CD4-positive, alpha-beta T cell (primary cell): ENCODE data around the gene UGP2. TPM values are rescaled to one million over a fixed set of nuclear protein-coding genes. Genes with fewer than 3 reads are reported as not detected.

Source experiments
- ATAC-seq: fragments of 200-7000 bp; cut with Tn5 transposase; one replicate; pipeline ENCODE4 v1.10.0; 2022; ENCODE audit warnings: mild to moderate bottlenecking; ENCODE audit not compliant: poor library complexity
- CTCF ChIA-PET: fragments of 350-600 bp; sonication (Branson Sonifier 250); formaldehyde crosslinking; loops from one replicate; lab custom pipeline; 2021; ENCODE audit warnings: antibody characterized with exemption, inconsistent platforms; lab: Charles Lee
- POLR2A ChIA-PET: fragments of 350-600 bp; sonication (Branson Sonifier 250); formaldehyde crosslinking; loops from one replicate; lab custom pipeline; 2021; ENCODE audit warnings: antibody characterized with exemption, inconsistent platforms; lab: Charles Lee
- DNase-seq, 14 experiments: peaks; one replicate each; pipeline ENCODE4 v3.0.0-alpha.2; 2013 to 2020; ENCODE audit warnings: mixed read lengths in 2 of 14
- H3K27ac ChIP-seq, 2 donors: one replicate each; pipeline versions ENCODE4 v1.5.1 to v1.7.0; 2013; ENCODE audit warnings: low read length in 2 of 2, low read depth in 1 of 2, mild to moderate bottlenecking in 1 of 2
- H3K27me3 ChIP-seq, 2 experiments: 1 replicate in 1 of 2; 2 replicates in 1 of 2; pipeline versions ENCODE4 v1.6.1 to v1.7.0; 2013; ENCODE audit warnings: low read length in 2 of 2, control low read depth in 1 of 2, mild to moderate bottlenecking in 1 of 2, moderate library complexity in 1 of 2; ENCODE audit not compliant: insufficient read depth in 2 of 2, control insufficient read depth in 1 of 2
- H3K36me3 ChIP-seq: one replicate; pipeline ENCODE4 v1.6.1; 2013; ENCODE audit warnings: low read length, control low read depth; ENCODE audit not compliant: insufficient read depth
- H3K4me1 ChIP-seq: one replicate; pipeline ENCODE4 v1.6.1; 2013; ENCODE audit warnings: low read length, control low read depth; ENCODE audit not compliant: insufficient read depth
- H3K4me3 ChIP-seq: one replicate; pipeline ENCODE4 v1.5.1; 2013; ENCODE audit warnings: mild to moderate bottlenecking, low read length, moderate library complexity
- H3K9me3 ChIP-seq, 2 experiments: 1 replicate in 1 of 2; 2 replicates in 1 of 2; pipeline versions ENCODE4 v1.6.1 to v1.7.0; 2013; ENCODE audit warnings: low read length in 2 of 2, mild to moderate bottlenecking in 2 of 2, control low read depth in 1 of 2, moderate library complexity in 1 of 2; ENCODE audit not compliant: control insufficient read depth in 1 of 2, insufficient read depth in 1 of 2
- H3K27ac Mint-ChIP-seq: one replicate; pipeline ENCODE4 v1.8.0; 2020; ENCODE audit warnings: mixed read lengths
- H3K27me3 Mint-ChIP-seq: one replicate; pipeline ENCODE4 v1.8.0; 2021; ENCODE audit warnings: mixed read lengths
- H3K36me3 Mint-ChIP-seq: one replicate; pipeline ENCODE4 v1.8.0; 2021; ENCODE audit warnings: low read depth, mixed read lengths
- H3K4me1 Mint-ChIP-seq: one replicate; pipeline ENCODE4 v1.8.0; 2021; ENCODE audit warnings: low read depth, mixed read lengths
- H3K4me3 Mint-ChIP-seq: one replicate; pipeline ENCODE4 v1.8.0; 2020; ENCODE audit warnings: mild to moderate bottlenecking, mixed read lengths
- H3K9me3 Mint-ChIP-seq: one replicate; pipeline ENCODE4 v1.8.0; 2020; ENCODE audit warnings: mixed read lengths
- intact Hi-C, 2 experiments: fragments of 100-400 bp; cut with DNase I in 1 of 2; cut with micrococcal nuclease in 1 of 2; formaldehyde crosslinking; loops; one replicate each; pipeline versions ENCODE4 v1.15.1 to v1.9.0; 2023 to 2025; cut with DNase I, micrococcal nuclease
- total RNA-seq, 174 experiments: library from RNA in 2 of 174; stranded (reverse) in 2 of 174; gene quantifications; one replicate each; pipeline ENCODE4 v1.2.3 and lab custom pipeline; 2021 to 2026
- TF ChIP-seq, protein P1 (sequence below): fragments of 200-600 bp; IDR thresholded peaks from one replicate; pipeline ENCODE4 v1.8.0; 2022; ENCODE audit warnings: antibody characterized with exemption, mild to moderate bottlenecking

UGP2 gene
- total RNA-seq, 2 experiments from 2014 or later, result 47.1 to 53.2 TPM

DNA sequence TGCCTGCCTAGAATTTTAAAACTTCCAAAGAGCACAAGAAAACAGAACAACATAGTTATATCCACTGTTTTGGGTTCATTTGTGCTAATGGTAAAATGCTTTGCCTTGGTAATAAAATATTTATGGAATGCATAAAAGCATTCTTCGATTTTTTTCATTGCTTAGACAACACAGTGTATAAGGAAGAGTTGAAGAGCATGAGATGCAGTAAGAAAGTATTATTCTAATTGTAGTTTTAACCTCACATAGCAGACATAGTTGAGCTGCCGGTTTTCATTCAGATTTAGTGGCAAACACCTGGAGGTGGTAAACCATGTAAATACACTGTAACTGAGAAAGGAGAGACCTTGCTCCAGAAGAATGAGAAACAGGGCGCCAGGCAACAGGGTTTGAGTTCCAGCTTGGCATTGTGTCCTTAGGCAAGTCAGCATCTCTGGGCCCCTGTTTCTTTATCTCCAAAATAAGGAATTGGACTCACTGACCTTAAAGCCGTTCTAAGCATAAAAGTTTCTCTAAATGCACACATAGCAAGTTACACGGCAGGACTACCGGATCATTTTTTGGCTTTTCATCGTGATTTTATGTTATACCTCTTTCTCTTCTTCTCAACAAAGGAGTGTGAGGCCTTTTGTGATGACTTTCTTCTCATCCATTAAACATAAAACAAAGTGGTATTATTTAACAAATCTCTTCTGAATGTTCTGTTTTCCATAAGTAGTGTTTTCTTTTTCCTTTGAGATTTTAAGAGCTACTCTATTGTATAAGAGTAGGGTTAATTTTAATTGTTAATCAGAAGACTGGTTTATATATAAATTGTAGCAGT, 7.9 kb downstream of the UGP2 start:
- peak overlapping the region; percentile 34 for H3K27ac Mint-ChIP-seq
- H3K36me3 Mint-ChIP-seq, result peaks cover 20% of the 10 kb centered on the region
- Histone ChIP-seq H3K4me3 (no peak overlapping the region), H3K36me3 (peaks cover 3% of the 10 kb centered on the region), H3K27me3 (no peaks in the 10 kb centered on the region), H3K27ac (no peak overlapping the region), H3K9me3 (no peaks in the 10 kb centered on the region), H3K4me1 (peaks cover 25% of the 10 kb centered on the region)
- POLR2A ChIA-PET, result interaction anchor here (5.0 kb wide), 1 partner anchor 8 kb away, joined by 43 read pairs; the partner anchor contains the start of gene UGP2
- TF ChIP-seq, protein P1, sequence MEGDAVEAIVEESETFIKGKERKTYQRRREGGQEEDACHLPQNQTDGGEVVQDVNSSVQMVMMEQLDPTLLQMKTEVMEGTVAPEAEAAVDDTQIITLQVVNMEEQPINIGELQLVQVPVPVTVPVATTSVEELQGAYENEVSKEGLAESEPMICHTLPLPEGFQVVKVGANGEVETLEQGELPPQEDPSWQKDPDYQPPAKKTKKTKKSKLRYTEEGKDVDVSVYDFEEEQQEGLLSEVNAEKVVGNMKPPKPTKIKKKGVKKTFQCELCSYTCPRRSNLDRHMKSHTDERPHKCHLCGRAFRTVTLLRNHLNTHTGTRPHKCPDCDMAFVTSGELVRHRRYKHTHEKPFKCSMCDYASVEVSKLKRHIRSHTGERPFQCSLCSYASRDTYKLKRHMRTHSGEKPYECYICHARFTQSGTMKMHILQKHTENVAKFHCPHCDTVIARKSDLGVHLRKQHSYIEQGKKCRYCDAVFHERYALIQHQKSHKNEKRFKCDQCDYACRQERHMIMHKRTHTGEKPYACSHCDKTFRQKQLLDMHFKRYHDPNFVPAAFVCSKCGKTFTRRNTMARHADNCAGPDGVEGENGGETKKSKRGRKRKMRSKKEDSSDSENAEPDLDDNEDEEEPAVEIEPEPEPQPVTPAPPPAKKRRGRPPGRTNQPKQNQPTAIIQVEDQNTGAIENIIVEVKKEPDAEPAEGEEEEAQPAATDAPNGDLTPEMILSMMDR, result no peak
- intact Hi-C loops, result loop anchor here in 1 of 2 experiments (10.0 kb wide), 2 partner anchors 165 to 1585 kb away; partner anchors contain the start of genes SPRED2 and VPS54
- no peaks in the 10 kb centered on the region for H3K9me3 Mint-ChIP-seq
- ATAC-seq (no peak), DNase-seq (no peak)
- CTCF ChIA-PET, result interaction anchor here (1.2 to 9.6 kb wide), 3 partner anchors 7 to 11 kb away, joined by 4 to 50 read pairs (median 6); partner anchors contain the start of gene UGP2
- H3K4me3 Mint-ChIP-seq, result no peak overlapping the region
- H3K27me3 Mint-ChIP-seq, result no peaks in the 10 kb centered on the region
- H3K4me1 Mint-ChIP-seq, result peaks cover 91% of the 10 kb centered on the region

DNA sequence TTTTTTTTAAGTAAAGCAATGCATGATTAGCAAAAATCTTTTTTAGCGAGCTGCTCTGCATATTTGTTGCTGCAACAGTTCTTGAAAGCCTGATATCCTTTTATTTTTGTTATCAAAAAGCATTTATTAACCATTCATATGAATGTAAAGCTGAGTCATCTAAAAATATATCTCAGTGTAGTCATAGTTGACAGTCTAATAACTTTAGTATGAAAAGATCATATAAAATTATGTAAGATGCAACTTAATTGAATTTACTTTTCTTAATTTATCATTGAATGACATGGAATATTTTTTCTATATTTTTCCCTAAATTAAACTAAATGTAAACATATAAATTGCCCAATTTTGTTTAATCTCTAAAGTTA, 8.5 kb downstream of the UGP2 start:
- Histone ChIP-seq H3K4me3 (no peak overlapping the region), H3K27me3 (no peaks in the 10 kb centered on the region), H3K27ac (no peak overlapping the region), H3K4me1 (peaks cover 23% of the 10 kb centered on the region), H3K9me3 (no peaks in the 10 kb centered on the region), H3K36me3 (peaks cover 3% of the 10 kb centered on the region)
- H3K36me3 Mint-ChIP-seq, result peaks cover 20% of the 10 kb centered on the region
- DNase-seq, result no peak
- ChIA-PET CTCF (interaction anchor here (1.5 to 9.6 kb wide), 2 partner anchors 8 to 11 kb away, joined by 6 to 50 read pairs; partner anchors contain the start of gene UGP2), POLR2A (interaction anchor here (5.0 kb wide), 1 partner anchor 9 kb away, joined by 43 read pairs; the partner anchor contains the start of gene UGP2)
- TF ChIP-seq, protein P1, result no peak
- peaks cover 91% of the 10 kb centered on the region for H3K4me1 Mint-ChIP-seq
- H3K27ac Mint-ChIP-seq, result peak overlapping the region; percentile 99
- no peak overlapping the region for H3K4me3 Mint-ChIP-seq
- ATAC-seq, result no peak
- no peaks in the 10 kb centered on the region for H3K27me3 Mint-ChIP-seq
- H3K9me3 Mint-ChIP-seq, result no peaks in the 10 kb centered on the region
- intact Hi-C loops, result no loop called here

DNA sequence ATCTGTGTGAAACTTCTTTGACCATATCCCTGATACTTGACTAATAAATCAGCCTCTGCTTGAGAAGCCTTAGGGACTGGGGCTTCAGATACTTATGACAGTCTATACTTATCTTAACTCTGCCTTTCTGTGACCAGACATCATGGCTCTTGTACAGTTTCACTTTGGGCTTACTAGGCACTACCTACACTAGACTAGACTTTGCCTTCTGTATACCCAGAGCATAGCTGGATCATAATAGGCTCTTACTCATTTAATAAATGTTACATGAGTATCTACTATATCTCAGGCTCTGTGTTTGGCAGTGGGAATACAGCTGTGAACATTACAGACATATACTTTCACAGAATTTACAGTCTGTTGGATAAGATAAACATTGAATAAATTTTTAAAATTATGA, 9.0 kb downstream of the UGP2 start:
- TF ChIP-seq, protein P1, result no peak
- Histone ChIP-seq H3K27ac (peak overlapping the region in 1 of 2 donors; percentile 7), H3K36me3 (peaks cover 3% of the 10 kb centered on the region), H3K27me3 (no peaks in the 10 kb centered on the region), H3K4me1 (peaks cover 27% of the 10 kb centered on the region), H3K9me3 (no peaks in the 10 kb centered on the region), H3K4me3 (no peak overlapping the region)
- no peaks in the 10 kb centered on the region for H3K9me3 Mint-ChIP-seq
- peak; percentile 62 for ATAC-seq
- intact Hi-C loops, result no loop called here
- peak in 2 of 14 experiments; percentile 22 to 23 for DNase-seq
- peak overlapping the region; percentile 99 for H3K27ac Mint-ChIP-seq
- peaks cover 91% of the 10 kb centered on the region for H3K4me1 Mint-ChIP-seq
- H3K36me3 Mint-ChIP-seq, result peaks cover 20% of the 10 kb centered on the region
- CTCF ChIA-PET, result interaction anchor here (1.5 to 9.6 kb wide), 2 partner anchors 8 to 10 kb away, joined by 6 to 50 read pairs; partner anchors contain the start of gene UGP2
- POLR2A ChIA-PET, result interaction anchor here (5.0 kb wide), 1 partner anchor 9 kb away, joined by 43 read pairs; the partner anchor contains the start of gene UGP2
- H3K4me3 Mint-ChIP-seq, result peak overlapping the region; percentile 0
- no peaks in the 10 kb centered on the region for H3K27me3 Mint-ChIP-seq
